Osteocyte (in vitro differentiated cells): ENCODE data around the gene SIGLEC1. TPM values are rescaled to one million over a fixed set of nuclear protein-coding genes. Genes with fewer than 3 reads are reported as not detected.

Source experiments
- DNase-seq: peaks from one replicate; pipeline ENCODE4 v3.0.0; 2021; ENCODE audit warnings: mixed read lengths; ENCODE audit not compliant: unreplicated experiment; ENCODE audit errors: extremely low spot score
- H3K27ac Mint-ChIP-seq: one replicate; pipeline ENCODE4 v1.8.0; 2021; ENCODE audit warnings: mild to moderate bottlenecking, mixed read lengths; ENCODE audit not compliant: unreplicated experiment
- H3K27me3 Mint-ChIP-seq: one replicate; pipeline ENCODE4 v1.8.0; 2021; ENCODE audit warnings: mixed read lengths; ENCODE audit not compliant: unreplicated experiment
- H3K36me3 Mint-ChIP-seq: one replicate; pipeline ENCODE4 v1.8.0; 2021; ENCODE audit warnings: mixed read lengths; ENCODE audit not compliant: unreplicated experiment
- H3K4me1 Mint-ChIP-seq: one replicate; pipeline ENCODE4 v1.8.0; 2021; ENCODE audit warnings: mixed read lengths; ENCODE audit not compliant: unreplicated experiment
- H3K4me3 Mint-ChIP-seq: one replicate; pipeline ENCODE4 v1.8.0; 2021; ENCODE audit warnings: mild to moderate bottlenecking, moderate library complexity, mixed read lengths; ENCODE audit not compliant: unreplicated experiment
- H3K9me3 Mint-ChIP-seq: one replicate; pipeline ENCODE4 v1.8.0; 2021; ENCODE audit warnings: mixed read lengths; ENCODE audit not compliant: unreplicated experiment
- total RNA-seq: library from RNA; stranded (reverse); gene quantifications from 2 replicates; pipeline ENCODE4 v1.2.1, GENCODE V29; 2021
- TF ChIP-seq, protein P1 (sequence below): fragments of 200-600 bp; sonication (generic); IDR thresholded peaks from 2 replicates; pipeline ENCODE4 v1.5.0; 2021; ENCODE audit warnings: antibody characterized with exemption, mild to moderate bottlenecking, moderate library complexity

Gene SIGLEC1
- total RNA-seq, 1 donor from 2014 or later: 0.21 TPM

GRCh38 chr20:3697588-3698305 lies 14.7 kb downstream of the SIGLEC1 start:
- TF ChIP-seq, protein P1, sequence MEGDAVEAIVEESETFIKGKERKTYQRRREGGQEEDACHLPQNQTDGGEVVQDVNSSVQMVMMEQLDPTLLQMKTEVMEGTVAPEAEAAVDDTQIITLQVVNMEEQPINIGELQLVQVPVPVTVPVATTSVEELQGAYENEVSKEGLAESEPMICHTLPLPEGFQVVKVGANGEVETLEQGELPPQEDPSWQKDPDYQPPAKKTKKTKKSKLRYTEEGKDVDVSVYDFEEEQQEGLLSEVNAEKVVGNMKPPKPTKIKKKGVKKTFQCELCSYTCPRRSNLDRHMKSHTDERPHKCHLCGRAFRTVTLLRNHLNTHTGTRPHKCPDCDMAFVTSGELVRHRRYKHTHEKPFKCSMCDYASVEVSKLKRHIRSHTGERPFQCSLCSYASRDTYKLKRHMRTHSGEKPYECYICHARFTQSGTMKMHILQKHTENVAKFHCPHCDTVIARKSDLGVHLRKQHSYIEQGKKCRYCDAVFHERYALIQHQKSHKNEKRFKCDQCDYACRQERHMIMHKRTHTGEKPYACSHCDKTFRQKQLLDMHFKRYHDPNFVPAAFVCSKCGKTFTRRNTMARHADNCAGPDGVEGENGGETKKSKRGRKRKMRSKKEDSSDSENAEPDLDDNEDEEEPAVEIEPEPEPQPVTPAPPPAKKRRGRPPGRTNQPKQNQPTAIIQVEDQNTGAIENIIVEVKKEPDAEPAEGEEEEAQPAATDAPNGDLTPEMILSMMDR: no peak
- DNase-seq: no peak
- Mint-ChIP-seq H3K36me3 (no peaks in the 10 kb centered on the region), H3K4me3 (no peak overlapping the region), H3K4me1 (no peaks in the 10 kb centered on the region), H3K9me3 (no peaks in the 10 kb centered on the region), H3K27ac (no peak overlapping the region), H3K27me3 (no peaks in the 10 kb centered on the region)

DNA sequence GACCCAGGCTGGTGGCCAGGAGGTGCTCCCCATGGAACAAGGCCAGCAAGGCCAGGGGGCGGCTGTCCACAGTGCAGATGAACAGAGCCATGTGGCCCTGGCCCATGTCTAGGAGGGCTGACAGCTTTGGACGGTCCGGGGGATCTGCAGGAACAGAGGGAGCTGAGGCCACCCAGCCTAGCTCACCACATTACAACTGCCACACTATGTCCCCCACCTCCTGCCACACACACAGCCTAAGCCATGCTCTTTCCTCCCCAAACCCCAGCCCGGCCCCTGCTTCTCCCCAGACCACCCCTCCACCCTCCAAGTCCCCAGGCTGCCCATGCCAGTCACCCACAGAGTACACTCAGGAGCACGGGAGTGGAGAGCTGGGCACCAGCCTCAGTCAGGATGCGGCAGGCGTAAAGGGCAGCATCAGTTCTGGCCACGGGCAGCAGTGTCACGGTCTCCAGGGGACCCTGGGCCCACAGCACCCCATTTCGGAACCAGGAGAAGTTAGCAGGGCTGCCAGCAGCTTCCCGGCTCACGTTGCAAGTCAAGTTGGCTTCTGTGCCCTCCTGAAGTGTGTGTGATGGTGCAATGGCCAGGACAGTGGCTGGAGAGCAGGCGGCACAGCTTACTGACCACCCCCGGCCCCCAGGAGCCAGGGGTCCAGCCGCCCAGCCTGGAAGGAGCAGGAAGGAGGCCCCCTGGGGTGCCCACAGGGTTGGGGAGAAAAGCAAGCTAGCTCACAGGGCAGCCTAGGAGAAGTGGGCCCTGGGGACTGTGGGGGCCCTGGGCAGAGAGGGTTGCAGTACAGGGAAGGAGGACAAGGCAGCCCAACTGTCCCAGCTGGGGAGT lies 15.4 kb downstream of the SIGLEC1 start:
- no peak for DNase-seq
- Mint-ChIP-seq H3K4me3 (no peak overlapping the region), H3K4me1 (no peaks in the 10 kb centered on the region), H3K27me3 (no peaks in the 10 kb centered on the region), H3K9me3 (no peaks in the 10 kb centered on the region), H3K36me3 (no peaks in the 10 kb centered on the region), H3K27ac (no peak overlapping the region)
- TF ChIP-seq, protein P1: no peak

- no peak overlapping the region for H3K27ac Mint-ChIP-seq
- TF ChIP-seq, protein P1: peak; percentile 43
- DNase-seq: no peak
- no peaks in the 10 kb centered on the region for H3K4me1 Mint-ChIP-seq
- H3K4me3 Mint-ChIP-seq: no peak overlapping the region
- H3K36me3 Mint-ChIP-seq: no peaks in the 10 kb centered on the region
- no peaks in the 10 kb centered on the region for H3K27me3 Mint-ChIP-seq
- H3K9me3 Mint-ChIP-seq: no peaks in the 10 kb centered on the region
Observed at GRCh38 chr20:3696200-3696599, 16.2 kb downstream of the SIGLEC1 start.

DNA sequence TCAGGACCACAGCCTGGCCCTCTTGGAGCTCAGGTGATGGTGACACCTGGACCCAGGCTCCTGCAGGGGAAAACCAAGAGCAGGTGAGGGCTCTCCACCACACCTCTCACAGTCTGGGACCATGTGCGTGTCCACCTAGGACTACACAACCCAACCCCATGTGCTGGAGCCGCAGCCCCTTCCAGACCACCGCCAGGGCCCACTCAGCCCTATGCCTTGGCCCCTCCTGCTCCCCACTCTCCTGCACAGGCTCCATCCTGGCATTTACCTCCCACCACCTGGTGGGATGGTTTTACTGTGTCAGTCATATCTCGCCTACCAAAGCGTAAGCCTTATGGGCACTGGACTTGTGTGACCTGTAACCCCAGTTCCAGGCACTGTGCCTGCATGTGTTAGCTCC lies 17.5 kb downstream of the SIGLEC1 start:
- TF ChIP-seq, protein P1: no peak
- Mint-ChIP-seq H3K36me3 (no peaks in the 10 kb centered on the region), H3K27ac (no peak overlapping the region), H3K4me3 (no peak overlapping the region), H3K4me1 (no peaks in the 10 kb centered on the region), H3K9me3 (no peaks in the 10 kb centered on the region), H3K27me3 (no peaks in the 10 kb centered on the region)
- DNase-seq: no peak

GRCh38 chr20:3693376-3693775 lies 19.0 kb downstream of the SIGLEC1 start:
- Mint-ChIP-seq H3K4me3 (no peak overlapping the region), H3K36me3 (no peaks in the 10 kb centered on the region), H3K27me3 (no peaks in the 10 kb centered on the region), H3K4me1 (no peaks in the 10 kb centered on the region), H3K27ac (no peak overlapping the region), H3K9me3 (no peaks in the 10 kb centered on the region)
- TF ChIP-seq, protein P1: no peak
- no peak for DNase-seq
